COLO829 (cell line): ENCODE data around the gene MAZ.
"Not testable (repeated sequence)": the region's sequence is repeated elsewhere in the genome, so short reads cannot be mapped to it uniquely, and the experiment has no call there.

ENCODE experiments used
- DNase-seq: peaks from one replicate; pipeline ENCODE4 v3.0.0; 2012; ENCODE audit warnings: low spot score

The MAZ gene

GRCh38 chr16:29825145-29826044, 19.1 kb downstream of the MAZ start:
- peak; percentile 74 for DNase-seq

GRCh38 chr16:29826342-29826695, 20.0 kb downstream of the MAZ start:
- DNase-seq, result no peak

- DNase-seq, result no peak
Measured at GRCh38 chr16:29830774-29831173, 24.4 kb downstream of the MAZ start.

- no peak for DNase-seq
Measured at GRCh38 chr16:29831490-29831889, 25.2 kb downstream of the MAZ start.

- DNase-seq, result not testable (repeated sequence)
Measured at GRCh38 chr16:29833219-29833618, 26.9 kb downstream of the MAZ start.

- DNase-seq, result no peak
Measured at GRCh38 chr16:29834079-29834478, 27.8 kb downstream of the MAZ start.

- DNase-seq, result no peak
Measured at GRCh38 chr16:29835926-29836325, 29.6 kb downstream of the MAZ start.

- DNase-seq, result no peak
Measured at GRCh38 chr16:29836623-29837022, 30.3 kb downstream of the MAZ start.

- no peak for DNase-seq
Measured at GRCh38 chr16:29837841-29838240, 31.5 kb downstream of the MAZ start.

GRCh38 chr16:29839822-29840221, 33.5 kb downstream of the MAZ start:
- no peak for DNase-seq

- DNase-seq, result no peak
Measured at GRCh38 chr16:29840240-29840639, 33.9 kb downstream of the MAZ start.

- no peak for DNase-seq
Measured at GRCh38 chr16:29841631-29842030, 35.3 kb downstream of the MAZ start.

GRCh38 chr16:29842732-29843346, 36.5 kb downstream of the MAZ start:
- DNase-seq, result no peak

GRCh38 chr16:29843931-29844330, 37.6 kb downstream of the MAZ start:
- no peak for DNase-seq

GRCh38 chr16:29844575-29845331, 38.4 kb downstream of the MAZ start:
- DNase-seq, result no peak

- DNase-seq, result no peak
Measured at GRCh38 chr16:29845656-29846055, 39.3 kb downstream of the MAZ start.

GRCh38 chr16:29848420-29849297, 42.3 kb downstream of the MAZ start:
- DNase-seq, result peak; percentile 67

- DNase-seq, result no peak
Measured at GRCh38 chr16:29849505-29849904, 43.2 kb downstream of the MAZ start.

GRCh38 chr16:29850998-29851397, 44.7 kb downstream of the MAZ start:
- DNase-seq, result no peak

GRCh38 chr16:29852654-29853053, 46.3 kb downstream of the MAZ start:
- peak; percentile 65 for DNase-seq

- DNase-seq, result no peak
Measured at GRCh38 chr16:29854520-29855100, 48.3 kb downstream of the MAZ start.
